Activated T-helper 1 cell treated with anti-CD3 and anti-CD28 coated beads, Interleukin-12 subunit alpha, Interleukin-12 subunit beta, Interleukin-2, Interleukin-4 antibody, amounts not matched to agents 30 ng/mL and 10 ng/mL and 1 ng/mL, durations not matched to agents 14 hours and 24 hours and 36 hours (primary cell): ENCODE measurements around the gene PTCH2. TPM values are rescaled to one million over a fixed set of nuclear protein-coding genes. Genes with fewer than 3 reads are reported as not detected.

Experiments used
- DNase-seq: peaks from one replicate; pipeline ENCODE4 v3.0.0; 2021; ENCODE audit warnings: low spot score
- H3K27ac Mint-ChIP-seq: one replicate; pipeline ENCODE4 v1.8.0; 2021; ENCODE audit warnings: mild to moderate bottlenecking, mixed read lengths
- H3K27me3 Mint-ChIP-seq: one replicate; pipeline ENCODE4 v1.8.0; 2022; ENCODE audit warnings: mild to moderate bottlenecking, moderate library complexity, mixed read lengths; ENCODE audit not compliant: insufficient read depth
- H3K36me3 Mint-ChIP-seq: one replicate; pipeline ENCODE4 v1.8.0; 2021; ENCODE audit warnings: low read depth, mixed read lengths
- H3K4me1 Mint-ChIP-seq: one replicate; pipeline ENCODE4 v1.8.0; 2021; ENCODE audit warnings: low read depth, mixed read lengths
- H3K4me3 Mint-ChIP-seq: one replicate; pipeline ENCODE4 v1.8.0; 2021; ENCODE audit warnings: mild to moderate bottlenecking, moderate library complexity, mixed read lengths
- H3K9me3 Mint-ChIP-seq: one replicate; pipeline ENCODE4 v1.8.0; 2021; ENCODE audit warnings: mixed read lengths
- intact Hi-C: fragments of 100-400 bp; cut with micrococcal nuclease; formaldehyde crosslinking; loops from one replicate; pipeline ENCODE4 v1.15.1; 2024
- total RNA-seq: library from RNA; stranded (reverse); gene quantifications from 2 replicates; pipeline ENCODE4 v1.2.3, GENCODE V29; 2022

The PTCH2 gene
- total RNA-seq, 1 donor from 2014 or later, result 1.3 TPM

- Mint-ChIP-seq H3K4me1 (peaks cover 27% of the 10 kb centered on the region), H3K27ac (peak overlapping the region; percentile 91), H3K36me3 (peaks cover 52% of the 10 kb centered on the region), H3K27me3 (no peaks in the 10 kb centered on the region), H3K9me3 (no peaks in the 10 kb centered on the region), H3K4me3 (peak overlapping the region; percentile 88)
- no peak for DNase-seq
- intact Hi-C loops, result loop anchor here (1.0 to 5.0 kb wide), 9 partner anchors 10 to 911 kb away; partner anchors contain the start of genes BTBD19, GPBP1L1, KIF2C and PLK3
Measured at GRCh38 chr1:44775930-44776729, 66.9 kb downstream of the PTCH2 start.

- Mint-ChIP-seq H3K9me3 (no peaks in the 10 kb centered on the region), H3K4me1 (peaks cover 23% of the 10 kb centered on the region), H3K27me3 (no peaks in the 10 kb centered on the region), H3K36me3 (peaks cover 44% of the 10 kb centered on the region), H3K4me3 (peak within 1 kb of the TSS; percentile 88), H3K27ac (peak within 1 kb of the TSS; percentile 93)
- intact Hi-C loops, result loop anchor here (1.0 to 5.0 kb wide), 9 partner anchors 11 to 912 kb away; partner anchors contain the start of genes BTBD19, GPBP1L1, KIF2C and PLK3
- peak; percentile 85 for DNase-seq
Measured at GRCh38 chr1:44775078-44775929, 67.7 kb downstream of the PTCH2 start, which contains the start of gene RPS8. TSS of gene RPS8 (plus strand) at chr1:44775540. CDS start at chr1:44775597, 57 bp downstream.

Other genes with a start within 250 kb of the PTCH2 start
- 4.3 and 6.6 TPM in 2 replicates for gene TMEM53, start 168.8 kb downstream of the PTCH2 start, total RNA-seq
- 95.3 and 99.8 TPM in 2 replicates for gene ARMH1, start 168.5 kb downstream of the PTCH2 start, total RNA-seq
- not detected in 2 replicates for gene RNU5D-1, start 112.1 kb downstream of the PTCH2 start, total RNA-seq
- 68.7 and 72.9 TPM in 2 replicates for gene KIF2C, start 103.4 kb downstream of the PTCH2 start, total RNA-seq
- 2,172 and 2,226 TPM in 2 replicates for gene RPS8, start 67.7 kb downstream of the PTCH2 start, total RNA-seq
- gene BEST4, start 55.1 kb downstream of the PTCH2 start, total RNA-seq, result 0.47 and 0.54 TPM in 2 replicates
- gene PLK3, start 42.9 kb downstream of the PTCH2 start, total RNA-seq, result 208 and 211 TPM in 2 replicates
- 0.44 TPM in 1 of 2 replicates, not detected in the other for gene DYNLT4, start 35.9 kb downstream of the PTCH2 start, total RNA-seq
- gene BTBD19, start 34.7 kb downstream of the PTCH2 start, total RNA-seq, result 22.6 and 24.1 TPM in 2 replicates
- gene EIF2B3, start 143.3 kb upstream of the PTCH2 start, total RNA-seq, result 56.0 and 60.4 TPM in 2 replicates
- 22.2 and 23.5 TPM in 2 replicates for gene HECTD3, start 168.1 kb upstream of the PTCH2 start, total RNA-seq
- 79.9 and 81.9 TPM in 2 replicates for gene UROD, start 169.0 kb upstream of the PTCH2 start, total RNA-seq